ENCODE measurements around the gene COL8A1.

DNA sequence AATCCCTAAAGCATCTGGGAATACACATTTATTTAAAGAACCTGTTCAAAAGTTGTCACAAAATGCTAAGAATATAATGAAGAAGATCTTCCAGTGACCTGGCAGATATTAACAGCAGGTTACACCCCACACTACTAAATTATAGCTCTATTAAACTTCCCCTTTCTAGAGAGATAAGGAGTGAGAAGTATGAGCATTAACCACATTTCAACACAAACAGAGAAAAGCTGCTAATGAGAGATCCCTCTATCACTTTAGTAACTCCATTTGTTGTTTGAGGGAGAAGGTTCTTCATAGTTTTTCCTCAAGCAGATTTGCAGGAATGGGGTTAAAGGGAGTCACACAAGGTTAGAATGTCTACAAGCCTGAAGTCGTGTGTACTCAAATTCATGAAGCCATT is 3.6 kb downstream of the COL8A1 start:
- TF ChIP-seq, protein P1, sequence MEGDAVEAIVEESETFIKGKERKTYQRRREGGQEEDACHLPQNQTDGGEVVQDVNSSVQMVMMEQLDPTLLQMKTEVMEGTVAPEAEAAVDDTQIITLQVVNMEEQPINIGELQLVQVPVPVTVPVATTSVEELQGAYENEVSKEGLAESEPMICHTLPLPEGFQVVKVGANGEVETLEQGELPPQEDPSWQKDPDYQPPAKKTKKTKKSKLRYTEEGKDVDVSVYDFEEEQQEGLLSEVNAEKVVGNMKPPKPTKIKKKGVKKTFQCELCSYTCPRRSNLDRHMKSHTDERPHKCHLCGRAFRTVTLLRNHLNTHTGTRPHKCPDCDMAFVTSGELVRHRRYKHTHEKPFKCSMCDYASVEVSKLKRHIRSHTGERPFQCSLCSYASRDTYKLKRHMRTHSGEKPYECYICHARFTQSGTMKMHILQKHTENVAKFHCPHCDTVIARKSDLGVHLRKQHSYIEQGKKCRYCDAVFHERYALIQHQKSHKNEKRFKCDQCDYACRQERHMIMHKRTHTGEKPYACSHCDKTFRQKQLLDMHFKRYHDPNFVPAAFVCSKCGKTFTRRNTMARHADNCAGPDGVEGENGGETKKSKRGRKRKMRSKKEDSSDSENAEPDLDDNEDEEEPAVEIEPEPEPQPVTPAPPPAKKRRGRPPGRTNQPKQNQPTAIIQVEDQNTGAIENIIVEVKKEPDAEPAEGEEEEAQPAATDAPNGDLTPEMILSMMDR (IDR thresholded peaks at IDR 0.05): no peak
- TF ChIP-seq POLR2A (IDR thresholded peaks at IDR 0.05): no peak

All from prostate gland (tissue), 2 donors.